LNCaP clone FGC (cell line): Measurements from ENCODE around the gene FGF14.

Experiments used
- DNase-seq: peaks from one replicate; pipeline ENCODE4 v3.0.0-alpha.2; 2011; ENCODE audit warnings: low read depth
- H3K4me3 ChIP-seq: 2 replicates; pipeline ENCODE4 v1.5.1; 2011; ENCODE audit warnings: mild to moderate bottlenecking, low read depth, low read length, control low read depth
- TF ChIP-seq, protein P1 (sequence below): IDR thresholded peaks from 2 replicates; pipeline ENCODE4 v1.5.1; 2012; ENCODE audit warnings: mild to moderate bottlenecking; ENCODE audit not compliant: control insufficient read depth, insufficient read depth; ENCODE audit errors: extremely low read depth

The FGF14 gene

DNA sequence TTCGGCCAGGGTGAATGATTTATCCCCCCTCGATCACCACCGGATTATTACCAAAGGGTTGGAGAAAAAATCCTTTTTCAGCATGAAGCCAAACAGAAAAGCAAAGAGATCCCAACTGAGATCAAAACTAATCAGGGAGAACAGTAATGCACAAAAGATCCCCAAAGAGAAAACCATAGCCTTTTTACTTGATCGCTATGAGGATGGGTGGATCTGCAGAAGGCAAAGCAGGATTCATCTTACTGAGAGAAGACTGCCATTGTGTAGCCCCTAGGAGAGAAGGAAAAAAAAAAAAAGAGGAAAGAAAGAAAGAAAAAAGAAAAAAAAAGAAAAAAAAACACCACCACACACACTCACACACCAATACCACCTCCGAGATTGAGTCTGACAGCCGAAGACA, at the start of gene FGF14:
TSS of gene FGF14 (minus strand) at position 283 of the 400 bp plus-strand sequence.
- TF ChIP-seq, protein P1, sequence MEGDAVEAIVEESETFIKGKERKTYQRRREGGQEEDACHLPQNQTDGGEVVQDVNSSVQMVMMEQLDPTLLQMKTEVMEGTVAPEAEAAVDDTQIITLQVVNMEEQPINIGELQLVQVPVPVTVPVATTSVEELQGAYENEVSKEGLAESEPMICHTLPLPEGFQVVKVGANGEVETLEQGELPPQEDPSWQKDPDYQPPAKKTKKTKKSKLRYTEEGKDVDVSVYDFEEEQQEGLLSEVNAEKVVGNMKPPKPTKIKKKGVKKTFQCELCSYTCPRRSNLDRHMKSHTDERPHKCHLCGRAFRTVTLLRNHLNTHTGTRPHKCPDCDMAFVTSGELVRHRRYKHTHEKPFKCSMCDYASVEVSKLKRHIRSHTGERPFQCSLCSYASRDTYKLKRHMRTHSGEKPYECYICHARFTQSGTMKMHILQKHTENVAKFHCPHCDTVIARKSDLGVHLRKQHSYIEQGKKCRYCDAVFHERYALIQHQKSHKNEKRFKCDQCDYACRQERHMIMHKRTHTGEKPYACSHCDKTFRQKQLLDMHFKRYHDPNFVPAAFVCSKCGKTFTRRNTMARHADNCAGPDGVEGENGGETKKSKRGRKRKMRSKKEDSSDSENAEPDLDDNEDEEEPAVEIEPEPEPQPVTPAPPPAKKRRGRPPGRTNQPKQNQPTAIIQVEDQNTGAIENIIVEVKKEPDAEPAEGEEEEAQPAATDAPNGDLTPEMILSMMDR, result no peak
- H3K4me3 ChIP-seq, result no peak within 1 kb of the TSS
- DNase-seq, result no peak

DNA sequence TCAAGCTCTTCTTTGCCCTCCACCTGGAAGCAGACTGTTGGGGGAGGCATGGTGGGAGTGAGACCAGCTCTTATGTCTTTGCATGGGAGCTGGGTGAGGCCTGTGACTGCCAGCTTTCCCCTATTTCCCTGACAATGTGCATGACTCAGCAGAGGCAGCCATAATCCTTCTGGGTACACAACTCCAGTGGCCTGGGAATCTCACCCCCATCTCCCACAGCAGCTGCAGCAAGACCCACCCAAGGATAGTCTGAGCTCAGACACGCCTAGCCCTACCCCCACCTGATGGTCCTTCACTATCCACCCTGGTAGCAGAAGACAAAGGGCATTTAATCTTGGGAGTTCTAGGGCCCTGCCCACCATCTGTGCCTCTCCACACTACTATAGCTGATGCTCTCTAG, 41.4 kb upstream of the FGF14 start:
- TF ChIP-seq, protein P1, result no peak
- H3K4me3 ChIP-seq, result no peak overlapping the region
- no peak for DNase-seq

DNA sequence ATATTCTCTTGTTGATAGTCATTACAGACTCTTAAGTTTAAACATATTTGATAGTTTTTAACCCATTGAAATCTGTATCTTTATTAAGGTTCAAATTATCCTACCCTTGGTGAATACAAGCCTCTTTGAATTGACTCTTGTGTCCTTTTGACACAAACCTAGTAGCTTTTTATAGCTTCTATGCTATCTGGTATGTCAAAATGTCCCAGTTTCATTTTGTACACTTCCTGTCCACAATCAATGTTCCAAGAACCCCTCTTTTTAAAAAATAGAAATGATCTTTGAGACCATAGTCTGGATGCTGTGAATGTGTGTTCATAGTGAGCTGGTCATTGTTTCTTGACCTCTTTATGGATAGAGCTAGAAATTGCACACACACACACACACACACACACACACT, 39.2 kb upstream of the FGF14 start:
- DNase-seq, result no peak
- H3K4me3 ChIP-seq, result no peak overlapping the region
- TF ChIP-seq, protein P1, result no peak

DNA sequence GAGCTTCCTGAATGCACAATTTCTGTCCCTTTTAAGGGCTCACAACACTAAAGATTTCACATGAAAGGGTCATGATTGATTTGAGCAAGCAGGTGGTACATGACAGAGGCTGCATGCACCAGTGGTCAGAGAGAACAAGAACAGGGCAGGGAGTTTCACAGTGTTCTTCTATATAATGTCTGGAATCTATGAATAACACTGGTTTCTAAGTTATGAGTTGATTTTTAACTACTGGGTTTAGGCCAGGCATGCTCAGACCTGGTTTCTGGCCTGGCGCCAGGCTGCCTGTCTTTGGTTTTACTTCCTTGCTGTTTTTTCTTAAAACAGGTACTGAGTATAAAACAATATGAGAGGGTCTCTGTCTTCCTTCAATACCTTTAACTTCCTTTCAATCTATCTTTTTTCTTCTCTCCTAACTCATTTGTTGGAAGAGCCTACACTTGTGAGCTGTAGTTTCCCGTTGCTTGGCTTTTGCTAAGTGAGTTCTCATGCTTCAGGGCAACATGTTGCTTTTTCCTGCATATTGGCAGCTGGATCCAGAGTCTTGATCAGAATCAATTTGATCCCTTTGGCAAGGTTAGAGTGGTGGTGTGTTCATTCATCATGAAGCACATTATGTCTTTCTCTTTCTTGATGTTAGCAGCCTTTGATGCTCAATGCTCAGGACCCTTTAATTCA, 38.5 kb upstream of the FGF14 start:
- H3K4me3 ChIP-seq, result no peak overlapping the region
- TF ChIP-seq, protein P1, result no peak
- no peak for DNase-seq

DNA sequence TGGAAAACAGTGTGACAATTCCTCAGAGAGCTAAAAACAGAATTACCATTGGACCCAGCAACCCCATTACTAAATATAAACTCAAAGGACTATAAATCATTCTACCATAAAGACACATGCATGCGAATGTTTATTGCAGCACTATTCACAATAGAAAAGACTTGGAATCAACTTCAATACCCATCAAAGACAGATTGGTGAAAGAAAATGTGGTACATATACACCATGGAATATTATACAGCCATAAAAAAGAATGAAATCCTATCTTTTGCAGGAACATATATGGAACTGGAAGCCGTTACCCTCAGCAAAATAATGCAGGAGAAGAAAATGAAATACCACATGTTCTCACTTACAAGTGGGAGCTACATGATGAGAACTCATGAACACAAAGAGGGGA, 20.8 kb upstream of the FGF14 start:
- TF ChIP-seq, protein P1, result no peak
- no peak overlapping the region for H3K4me3 ChIP-seq
- DNase-seq, result no peak

DNA sequence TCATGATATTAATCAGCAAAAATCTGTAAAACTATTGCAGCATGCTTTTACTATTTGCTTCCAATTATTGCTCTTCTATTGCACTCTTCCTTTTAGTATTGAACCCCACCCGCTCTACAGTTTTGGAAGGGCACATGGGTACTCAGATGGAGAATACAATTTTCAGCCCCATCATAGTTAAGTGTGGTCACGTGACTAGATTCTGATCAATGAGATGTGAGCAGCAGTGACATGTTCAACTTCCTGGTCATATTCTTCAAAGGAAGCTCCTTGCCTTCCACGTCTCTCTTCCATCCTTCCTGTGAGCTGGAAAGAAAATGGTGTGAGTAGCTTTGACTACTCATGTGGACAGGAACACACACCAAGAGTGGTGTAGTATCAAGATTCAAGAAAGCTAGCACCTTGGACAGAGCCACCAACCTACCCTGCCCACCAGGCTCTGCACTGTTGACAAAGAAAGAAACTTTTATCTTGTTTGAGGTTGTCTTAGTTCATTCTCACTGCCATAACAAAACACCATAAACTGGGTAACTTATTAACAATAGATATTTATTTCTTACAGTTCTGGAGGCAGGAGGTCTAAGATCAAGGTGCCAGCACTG, 3.8 kb upstream of the FGF14 start:
- DNase-seq, result no peak
- H3K4me3 ChIP-seq, result no peak overlapping the region
- TF ChIP-seq, protein P1, result no peak

DNA sequence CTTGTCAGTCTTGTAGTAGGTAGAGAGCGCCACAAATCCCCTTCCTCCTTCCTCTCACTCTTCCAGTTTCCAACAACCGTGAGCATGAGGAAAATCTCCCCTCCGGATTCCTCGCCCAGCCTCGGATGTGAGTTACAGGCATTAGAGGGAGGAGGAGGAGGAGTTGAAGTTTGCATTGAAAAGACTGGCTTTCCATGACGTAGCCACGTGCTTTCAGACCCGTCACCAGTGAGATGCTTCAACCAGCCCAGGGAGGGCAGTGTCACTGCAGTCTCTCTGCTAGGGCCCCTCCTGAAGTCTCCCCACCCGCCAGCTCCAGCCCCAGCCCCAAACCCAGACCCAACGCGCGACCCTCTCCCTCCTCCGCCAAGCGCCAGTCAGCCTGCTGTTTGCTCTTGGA, 442 bp upstream of the FGF14 start:
- no peak overlapping the region for H3K4me3 ChIP-seq
- no peak for DNase-seq
- TF ChIP-seq, protein P1, result no peak
